Fibroblast of gingiva (primary cell): ENCODE data around the gene IFT74.

Experiments used
- DNase-seq: peaks from one replicate; pipeline ENCODE4 v3.0.0-alpha.2; 2011; ENCODE audit warnings: low read depth

The IFT74 gene

DNA sequence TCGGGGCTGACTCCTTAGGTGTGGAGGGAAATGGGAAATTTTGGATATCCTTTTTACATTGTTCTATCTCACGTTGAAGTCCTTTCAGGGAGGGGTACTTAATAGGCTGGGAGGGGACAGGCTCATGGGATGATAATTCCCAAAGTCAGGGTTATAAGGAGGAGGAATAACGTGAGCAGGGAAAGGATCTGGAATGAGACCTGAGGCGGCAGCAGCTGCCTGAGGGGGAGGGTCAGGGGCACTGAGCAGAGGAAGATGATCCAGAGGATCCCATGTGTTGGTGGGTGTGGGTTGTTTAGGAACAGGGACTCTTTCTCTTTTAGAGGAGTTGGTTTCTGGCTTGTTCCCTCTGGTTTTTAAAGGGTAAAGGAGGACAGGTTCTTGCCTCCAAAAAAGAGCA is 18.7 kb downstream of the IFT74 start:
- no peak for DNase-seq

DNA sequence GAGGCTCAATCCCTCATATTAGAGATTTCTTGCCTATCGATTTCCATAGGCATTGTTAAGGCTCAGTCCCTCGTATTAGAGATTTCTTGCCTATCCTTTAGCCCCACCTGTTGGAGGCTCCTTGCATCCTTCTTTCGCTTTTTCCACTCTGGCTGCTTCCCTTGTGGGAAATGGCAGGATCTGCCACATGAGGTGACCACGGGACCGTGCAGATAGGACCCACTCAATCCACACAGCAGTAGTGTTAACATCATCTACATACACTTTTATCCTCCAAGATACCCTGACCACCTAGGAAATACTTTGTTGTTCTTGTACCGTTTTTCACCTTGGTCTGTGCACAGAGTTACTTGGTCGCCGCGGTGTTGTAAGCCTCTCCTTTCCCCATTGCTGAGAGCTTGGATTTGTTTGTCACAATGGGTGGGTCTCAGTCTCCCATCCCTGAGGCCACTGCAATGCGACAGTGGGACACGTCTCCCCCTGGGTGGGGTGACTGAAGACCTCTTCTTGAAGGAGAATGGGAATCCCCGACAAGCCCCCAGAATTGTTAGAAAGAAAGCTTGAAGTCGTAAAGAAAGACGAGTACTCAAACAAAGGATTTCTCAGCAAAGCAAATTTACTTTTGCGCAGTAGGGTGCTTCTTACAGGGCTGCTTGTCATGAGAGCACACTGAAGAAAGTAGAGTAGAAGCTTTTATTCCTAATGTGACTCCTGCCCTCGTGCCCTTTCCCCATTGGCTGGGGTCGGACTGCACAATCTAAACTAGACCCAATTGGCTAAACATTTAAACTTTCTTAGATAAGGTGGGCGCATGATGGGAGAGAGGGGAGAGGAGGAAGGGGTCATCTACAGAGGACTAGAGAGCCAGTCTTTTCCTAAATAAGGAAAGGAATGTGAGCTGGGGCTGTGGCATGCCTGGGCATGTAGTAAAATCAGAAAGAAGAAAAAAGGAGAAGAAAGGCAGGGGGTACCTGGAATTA is 19.8 kb downstream of the IFT74 start:
- peak; percentile 41 for DNase-seq

DNA sequence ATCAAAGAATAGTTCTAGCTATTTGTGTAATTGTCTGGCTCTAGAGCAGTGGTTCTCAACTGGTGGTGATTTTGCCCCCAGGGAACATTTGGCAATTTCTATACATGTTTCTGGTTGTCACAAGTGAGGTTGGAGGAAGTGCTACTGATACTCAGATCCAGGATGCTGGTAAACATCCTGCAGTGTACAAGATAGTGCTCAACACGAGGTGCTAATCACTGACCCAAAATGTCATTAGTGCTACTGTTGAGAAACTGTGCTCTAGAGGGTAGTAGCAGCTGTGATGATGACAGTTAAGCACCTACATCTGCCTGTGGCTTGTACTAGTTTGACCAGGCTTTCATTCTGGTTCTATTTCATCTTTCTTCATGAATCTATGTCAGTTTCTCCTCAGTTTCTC is 27.1 kb downstream of the IFT74 start:
- DNase-seq, result no peak

DNA sequence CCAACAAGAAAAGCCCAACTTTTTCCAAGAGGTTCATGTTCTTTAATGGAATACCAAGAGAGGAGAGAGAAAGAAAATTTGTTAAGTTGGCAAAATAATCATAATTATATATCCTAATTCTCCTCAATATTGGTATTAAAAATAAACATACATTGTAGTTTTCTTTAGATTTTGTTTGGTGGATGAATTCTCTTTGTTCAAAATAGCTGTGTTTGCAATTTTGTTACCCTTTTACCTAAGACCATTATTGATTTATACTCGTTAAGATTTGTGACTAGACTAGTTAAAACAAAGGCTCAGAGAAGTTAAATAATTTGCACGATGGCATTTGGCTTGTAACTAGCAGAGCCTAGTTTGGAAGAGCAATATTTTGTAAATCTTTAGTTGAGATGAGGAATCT is 39.6 kb downstream of the IFT74 start:
- DNase-seq, result no peak

DNA sequence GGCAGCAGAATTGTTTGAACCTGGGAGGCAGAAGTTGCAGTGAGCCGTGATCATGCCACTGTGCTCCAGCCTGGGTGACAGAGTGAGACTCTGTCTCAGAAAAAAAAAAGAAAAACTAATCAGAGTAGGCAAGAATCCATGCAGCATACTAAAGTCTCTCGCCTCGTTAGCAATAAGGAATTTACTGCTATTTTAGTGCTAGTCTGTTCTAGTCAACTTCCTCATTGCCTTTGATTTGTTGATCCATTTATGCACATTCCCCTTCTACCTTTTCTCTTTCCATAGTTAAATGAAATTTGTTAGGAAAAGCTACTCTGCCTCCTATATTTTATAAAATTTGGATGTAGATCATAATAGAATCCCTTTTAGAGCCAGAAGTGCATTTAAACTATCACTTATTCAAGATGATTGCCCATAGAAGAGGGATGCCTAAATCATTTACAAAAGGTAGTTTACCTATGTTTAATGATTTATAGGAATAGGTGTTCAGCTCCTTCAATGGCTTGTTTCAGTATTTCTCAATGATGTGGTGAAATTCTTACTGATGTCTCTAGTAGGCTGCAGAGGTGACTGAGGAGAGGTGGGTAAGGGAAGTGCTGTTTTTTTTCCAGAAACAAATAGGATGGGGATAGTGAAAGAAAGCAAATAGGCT is 47.3 kb downstream of the IFT74 start:
- no peak for DNase-seq

DNA sequence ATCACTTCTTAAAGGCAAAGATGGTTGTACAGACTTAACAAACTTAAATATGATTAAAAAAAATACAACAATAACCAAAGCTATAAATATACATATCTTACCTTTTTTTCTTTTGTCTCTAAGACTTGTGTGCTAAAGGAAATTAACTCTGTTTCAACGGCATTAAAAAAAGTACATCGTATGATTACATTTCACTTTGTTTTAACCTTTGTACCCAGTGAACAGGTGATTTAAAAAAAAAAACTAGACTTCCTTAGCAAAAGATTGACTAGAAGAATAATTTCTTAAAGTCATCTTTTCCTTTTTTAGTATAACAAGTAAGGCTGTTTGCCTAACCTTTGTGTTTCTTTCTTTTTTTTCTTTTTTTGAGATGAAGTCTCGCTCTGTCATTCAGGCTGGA is 49.3 kb downstream of the IFT74 start, which contains the start of gene LRRC19:
LRRC19 (minus strand) TSS at position 182 of the 400 bp plus-strand sequence. CDS start 5,978 bp downstream, outside the sequence.
- no peak for DNase-seq

DNA sequence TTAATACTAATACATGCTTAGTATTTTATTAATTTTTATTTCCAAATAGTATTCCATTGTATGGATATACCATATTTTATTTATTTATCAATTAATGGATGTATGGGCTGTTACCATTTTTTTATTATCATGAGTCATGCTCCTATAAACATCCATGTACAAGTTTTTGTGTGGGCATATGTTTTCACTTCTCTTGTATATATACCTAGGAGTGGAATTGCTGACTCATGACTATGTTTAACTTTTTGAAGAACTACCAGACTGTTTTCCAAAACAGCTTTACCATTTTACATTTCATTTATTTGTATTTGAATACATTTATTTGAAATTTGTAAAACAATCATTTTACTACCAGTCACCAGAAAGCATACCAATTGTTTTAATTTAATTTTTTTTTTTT is 63.4 kb downstream of the IFT74 start:
- DNase-seq, result peak; percentile 71

DNA sequence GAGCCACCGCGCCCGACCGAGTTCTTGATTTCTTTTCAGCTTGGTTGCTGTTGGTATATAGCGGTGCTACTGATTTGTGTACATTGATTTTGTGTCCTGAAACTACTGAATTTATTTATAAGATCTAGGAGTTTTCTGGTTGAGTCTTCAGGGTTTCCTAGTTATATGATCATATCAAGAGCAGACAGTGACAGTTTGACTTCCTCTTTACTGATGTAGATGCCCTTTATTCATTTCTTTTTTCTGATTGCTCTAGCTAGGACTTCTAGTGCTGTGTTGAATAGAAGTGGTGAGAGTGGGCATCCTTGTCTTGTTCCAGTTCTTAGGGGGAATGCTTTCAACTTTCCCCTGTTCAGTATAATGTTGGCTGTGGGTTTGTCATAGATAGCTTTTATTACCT is 66.7 kb downstream of the IFT74 start:
- no peak for DNase-seq

DNA sequence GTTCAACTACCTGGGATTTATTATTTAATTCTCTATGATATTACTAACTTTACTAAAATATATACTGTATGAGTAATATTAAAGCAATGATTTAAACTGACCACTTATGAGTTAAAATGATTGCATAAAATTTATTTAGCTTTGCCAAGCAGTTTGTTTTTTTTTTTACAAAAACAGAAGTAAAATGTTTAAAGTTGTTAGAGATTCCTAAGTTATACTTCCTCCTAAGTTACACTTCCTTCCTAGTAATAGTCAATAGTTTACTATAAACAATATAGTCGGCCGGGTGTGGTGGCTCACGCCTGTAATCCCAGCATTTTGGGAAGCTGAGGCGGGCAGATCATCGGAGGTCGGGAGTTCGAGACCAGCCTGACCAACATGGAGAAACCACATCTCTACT is 73.0 kb downstream of the IFT74 start:
- DNase-seq, result no peak

DNA sequence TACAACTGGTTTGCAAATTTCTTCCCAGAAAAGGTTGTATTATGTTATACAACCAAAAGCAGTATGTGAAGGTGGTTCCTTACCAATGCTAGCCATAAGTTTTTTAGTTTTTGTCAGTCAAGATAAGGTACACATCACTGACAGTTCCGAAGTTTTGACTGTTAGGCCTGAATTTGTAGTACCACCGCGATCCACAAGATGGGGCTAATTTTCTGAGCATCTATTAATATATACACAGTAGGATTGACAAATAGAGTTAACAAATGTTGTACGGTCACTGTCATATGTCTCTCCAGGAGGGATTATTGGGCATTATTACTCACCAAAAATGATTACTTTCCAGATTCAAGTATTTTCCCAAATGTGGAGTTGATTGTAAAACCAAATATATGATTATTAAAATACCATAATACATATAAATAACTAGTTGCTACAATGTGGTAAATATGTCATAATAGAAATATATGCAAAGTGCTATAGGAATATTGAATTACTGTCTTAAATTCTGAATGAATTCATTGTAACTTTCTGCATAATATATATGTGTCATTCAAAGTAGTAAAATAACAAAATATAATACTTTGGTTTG is 77.7 kb downstream of the IFT74 start:
- peak; percentile 20 for DNase-seq

DNA sequence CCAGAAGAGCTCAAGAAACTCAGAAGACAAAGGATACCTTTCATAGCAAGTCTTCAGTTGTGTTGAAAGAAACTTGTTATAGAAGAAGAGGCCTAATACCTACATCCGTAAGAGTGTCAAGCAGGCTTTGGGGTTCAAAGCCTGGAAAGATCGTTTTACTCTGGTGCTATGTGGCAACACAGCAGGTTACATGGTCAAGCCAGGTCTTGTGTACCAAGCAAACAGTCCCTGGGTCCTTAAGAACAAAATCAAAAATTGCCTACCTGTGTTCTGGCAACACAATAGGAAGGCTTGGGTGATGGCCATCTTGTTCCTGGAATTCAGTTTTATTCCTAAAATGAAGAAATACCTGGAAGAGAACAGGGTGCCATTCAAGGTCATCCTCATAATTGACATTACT is 81.3 kb downstream of the IFT74 start:
- no peak for DNase-seq

DNA sequence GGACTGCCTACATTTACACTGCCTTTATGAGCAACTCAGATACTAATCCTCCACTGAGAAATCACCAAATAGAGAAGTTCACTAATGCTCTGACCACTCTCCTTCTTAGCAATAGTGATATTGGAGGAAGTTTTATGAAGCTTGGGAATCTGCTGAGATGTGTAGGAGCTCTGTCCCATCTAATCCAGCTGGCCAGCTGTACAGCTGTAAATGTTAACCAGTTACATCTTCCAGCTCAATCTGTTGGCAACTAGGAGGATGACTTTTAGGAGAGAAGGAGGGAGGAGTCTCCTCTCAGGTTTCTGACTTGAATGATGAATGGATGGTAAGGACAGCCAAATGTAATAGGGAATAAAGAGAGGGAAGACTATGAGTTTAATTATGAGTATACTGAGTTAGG is 85.5 kb downstream of the IFT74 start:
- DNase-seq, result no peak

DNA sequence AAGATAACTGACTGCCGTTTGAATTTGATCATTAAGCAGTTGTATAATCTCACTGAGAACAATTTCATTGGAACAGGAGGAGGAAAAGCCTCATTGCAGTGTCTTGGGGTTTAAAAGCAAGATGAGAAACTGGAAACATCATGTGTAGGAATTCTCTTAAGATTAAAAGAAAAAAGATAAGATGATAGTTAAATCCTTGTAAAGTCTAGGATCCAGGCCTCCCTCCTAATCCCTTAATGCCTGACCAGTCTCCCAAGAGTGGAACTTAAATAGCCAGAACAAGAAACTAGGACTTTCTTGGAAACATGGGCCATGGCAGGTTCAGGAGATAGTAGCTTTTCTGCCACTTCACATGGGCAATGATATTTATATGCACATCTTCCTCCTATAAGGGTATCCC is 86.3 kb downstream of the IFT74 start:
- no peak for DNase-seq

DNA sequence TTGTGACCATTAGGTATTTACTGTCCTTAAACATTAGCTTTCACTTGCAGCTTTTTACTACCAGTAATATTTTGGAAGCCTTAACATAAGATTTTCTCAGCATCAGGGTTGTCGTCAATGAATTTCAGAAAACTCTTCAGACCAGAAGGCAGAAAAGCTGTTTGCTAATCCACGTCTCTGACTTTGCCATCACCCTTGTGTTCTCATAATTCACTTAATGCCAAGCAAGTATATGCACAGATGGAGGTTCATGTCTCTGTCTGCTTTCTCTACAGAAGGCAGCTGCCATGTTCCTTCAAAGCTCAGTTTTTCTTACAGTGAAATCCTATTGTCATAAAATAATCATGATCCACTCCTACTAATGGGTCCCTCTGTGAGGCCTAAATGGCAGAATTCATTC is 87.0 kb downstream of the IFT74 start:
- DNase-seq, result no peak

DNA sequence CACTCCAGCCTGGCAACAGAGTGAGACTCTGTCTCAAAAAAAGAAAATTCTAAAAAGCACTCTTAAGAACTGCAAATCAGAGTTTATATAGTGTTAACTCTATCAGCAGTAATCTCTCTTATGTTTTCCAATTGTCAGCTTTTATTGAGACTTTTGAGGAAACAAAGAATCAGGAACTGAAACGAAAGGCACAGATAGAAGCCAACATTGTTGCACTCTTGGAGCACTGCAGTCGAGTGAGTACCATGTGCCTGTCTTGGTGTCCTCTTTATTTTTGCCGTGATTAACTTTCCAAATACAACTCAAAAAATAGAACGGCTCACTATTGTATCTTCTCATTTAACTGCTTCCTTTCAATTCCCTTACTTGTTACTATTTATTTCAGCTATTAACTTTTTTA is 90.9 kb downstream of the IFT74 start:
- no peak for DNase-seq

DNA sequence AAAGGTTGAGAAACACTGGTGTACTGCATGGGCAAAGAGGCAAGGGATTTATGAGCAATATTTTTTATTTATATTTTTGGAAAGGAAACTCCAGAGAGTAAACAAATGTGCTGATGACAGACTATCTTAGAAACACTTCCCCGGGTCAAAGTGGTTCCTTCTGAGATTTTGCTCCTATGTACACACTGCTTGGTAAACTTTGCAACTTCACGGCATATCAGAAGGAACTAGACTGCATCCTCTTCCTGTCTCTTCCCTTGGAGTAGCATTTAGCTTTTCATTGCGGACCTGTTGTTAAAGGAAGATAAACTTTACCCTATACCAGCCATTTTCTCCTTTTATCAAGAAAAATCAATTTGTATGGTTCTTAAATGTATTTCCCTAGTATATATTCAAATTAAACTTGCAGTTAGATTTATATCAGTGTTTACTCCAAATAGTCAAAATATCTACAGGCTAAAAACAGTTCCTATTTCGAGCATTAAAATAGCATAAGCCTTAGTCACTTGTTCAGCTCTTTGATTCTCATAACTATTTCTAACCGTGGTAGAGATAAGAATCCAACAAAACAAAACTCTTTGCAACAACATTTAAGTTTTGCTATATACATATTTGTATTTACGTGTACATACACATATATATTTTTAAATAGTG is 97.3 kb downstream of the IFT74 start:
- no peak for DNase-seq

DNA sequence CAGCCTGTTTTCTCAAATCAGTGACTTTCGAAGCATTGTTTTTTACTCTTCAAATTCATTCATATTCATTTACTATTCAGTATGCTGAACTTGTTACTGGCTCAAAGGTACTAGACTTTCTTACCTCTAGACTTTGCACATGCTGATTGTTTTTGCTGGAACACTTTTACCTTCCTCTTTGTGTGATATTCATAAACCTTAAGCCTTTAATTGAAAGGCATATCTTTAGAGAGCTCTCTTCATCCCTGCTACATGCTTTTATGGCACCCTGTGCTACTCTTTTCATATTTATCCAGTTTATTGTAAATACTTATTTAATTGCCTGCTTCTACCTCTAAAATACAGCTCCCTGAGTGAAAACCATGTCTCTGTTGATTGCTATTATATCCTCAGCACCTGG is 97.9 kb downstream of the IFT74 start:
- no peak for DNase-seq

DNA sequence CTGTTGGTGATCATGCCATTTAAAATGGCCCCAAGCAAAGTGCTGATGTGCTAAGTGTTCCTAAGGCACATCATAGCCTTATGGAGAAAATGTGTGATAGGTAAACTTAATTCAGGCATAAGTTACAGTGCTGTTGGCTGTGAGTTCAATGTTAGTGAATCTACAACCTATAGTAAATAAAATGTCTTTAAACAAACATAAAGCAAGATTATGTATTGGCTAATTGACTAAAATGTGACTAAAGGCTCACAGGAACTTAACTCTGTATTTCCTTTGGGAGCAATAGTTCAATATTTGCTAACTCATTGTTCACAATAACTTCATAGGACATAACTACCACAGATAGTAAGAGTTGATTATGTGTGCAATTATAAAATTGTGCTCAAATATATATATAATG is 98.6 kb downstream of the IFT74 start:
- no peak for DNase-seq

DNA sequence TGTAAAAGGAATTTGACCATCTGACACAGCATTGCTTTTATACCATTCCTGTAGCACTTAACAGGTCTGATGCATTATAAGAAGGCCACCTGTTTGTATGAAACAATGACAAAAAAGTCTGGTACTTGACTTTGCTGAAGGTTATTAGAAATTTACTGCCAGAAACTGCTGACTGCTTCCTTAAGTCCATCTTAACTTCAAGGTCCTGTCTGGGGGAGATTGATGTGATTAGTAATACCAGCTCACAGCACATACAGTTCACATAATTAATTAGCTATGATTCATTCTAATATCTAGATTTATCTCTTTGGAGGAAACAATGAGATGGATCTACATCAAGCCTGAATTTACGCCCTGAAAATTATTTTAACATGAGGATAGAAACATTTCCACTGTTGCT is 103.2 kb downstream of the IFT74 start:
- no peak for DNase-seq

DNA sequence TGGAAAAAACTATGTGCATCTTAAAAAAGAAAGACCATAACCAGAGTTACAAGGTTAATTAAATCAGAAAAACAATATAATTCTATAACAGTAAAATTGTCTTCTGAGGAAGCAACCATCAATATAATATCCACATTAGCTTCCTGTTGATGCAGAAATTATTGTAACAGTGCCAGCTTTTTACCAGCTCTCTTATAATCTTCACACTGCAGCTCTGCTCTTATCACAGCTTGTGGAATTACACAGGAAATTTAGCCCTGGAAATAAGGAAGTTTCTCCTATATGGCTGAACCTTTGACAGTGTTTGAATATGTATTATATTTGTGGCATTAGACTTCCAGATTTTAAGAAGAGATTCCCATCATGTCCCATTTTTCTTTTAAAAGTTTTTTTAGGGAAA is 103.7 kb downstream of the IFT74 start:
- DNase-seq, result no peak

DNA sequence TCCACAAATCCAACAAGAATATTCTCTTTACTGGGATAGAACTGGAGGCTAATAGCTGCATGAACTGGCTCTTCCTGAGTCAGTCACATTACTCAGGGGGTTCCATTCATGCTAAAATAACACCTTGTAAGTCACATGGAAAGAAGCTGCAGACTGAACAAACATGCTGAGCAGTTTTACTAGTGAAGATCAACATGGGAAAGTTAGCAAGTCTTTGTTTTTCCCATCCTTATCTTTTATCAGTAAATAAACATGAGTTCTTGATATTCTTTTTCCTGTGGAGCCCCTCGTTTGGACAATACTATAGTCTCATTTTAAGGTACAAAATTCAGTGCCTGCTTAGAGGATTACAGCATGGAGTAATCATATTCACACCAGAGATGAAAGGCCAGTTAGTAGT is 109.1 kb downstream of the IFT74 start:
- DNase-seq, result no peak
